KOPT-K1 (cell line): ENCODE results near the gene SPDYE2B.
"Not testable (repeated sequence)": the region's sequence is repeated elsewhere in the genome, so short reads cannot be mapped to it uniquely, and the experiment has no call there.

Experiments used
- H3K27ac ChIP-seq: fragments of 200-600 bp; sonication (generic); 2 replicates; pipeline ENCODE4 v1.5.1; 2016; ENCODE audit warnings: antibody characterized with exemption, mild to moderate bottlenecking, low read depth, low read length; ENCODE audit not compliant: poor library complexity, severe bottlenecking
- H3K36me3 ChIP-seq: fragments of 200-600 bp; sonication (generic); 2 replicates; pipeline ENCODE4 v1.5.1; 2017; ENCODE audit warnings: antibody characterized with exemption, mild to moderate bottlenecking, low read length, moderate library complexity; ENCODE audit not compliant: insufficient read depth
- H3K9me3 ChIP-seq: fragments of 200-600 bp; sonication (generic); 2 replicates; pipeline ENCODE4 v1.5.1; 2017; ENCODE audit warnings: antibody characterized with exemption, low read length, mild to moderate bottlenecking; ENCODE audit not compliant: insufficient read depth, poor library complexity, severe bottlenecking

Gene SPDYE2B

DNA sequence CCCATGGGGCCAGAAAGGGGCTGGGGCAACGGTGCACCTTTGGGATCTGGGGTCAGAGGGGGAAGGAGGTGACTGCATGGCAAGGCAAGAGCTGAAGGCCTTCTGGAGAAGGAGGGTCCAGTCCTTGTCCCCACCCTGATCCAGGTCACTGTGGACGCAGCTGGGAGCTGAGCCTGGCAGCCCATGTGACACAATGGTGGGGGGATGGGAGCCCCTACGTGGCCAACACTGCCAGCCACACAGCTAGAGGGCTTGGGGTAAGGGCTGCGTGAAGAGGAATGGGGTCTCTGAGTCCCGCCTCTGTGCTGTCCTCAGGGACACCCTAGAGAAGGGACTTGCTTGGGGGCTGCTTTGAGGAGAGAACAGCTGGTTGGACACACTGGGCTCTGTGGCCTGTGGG lies 30.7 kb downstream of the SPDYE2B start:
- H3K36me3 ChIP-seq, H3K27ac ChIP-seq, H3K9me3 ChIP-seq: not testable (repeated sequence)

DNA sequence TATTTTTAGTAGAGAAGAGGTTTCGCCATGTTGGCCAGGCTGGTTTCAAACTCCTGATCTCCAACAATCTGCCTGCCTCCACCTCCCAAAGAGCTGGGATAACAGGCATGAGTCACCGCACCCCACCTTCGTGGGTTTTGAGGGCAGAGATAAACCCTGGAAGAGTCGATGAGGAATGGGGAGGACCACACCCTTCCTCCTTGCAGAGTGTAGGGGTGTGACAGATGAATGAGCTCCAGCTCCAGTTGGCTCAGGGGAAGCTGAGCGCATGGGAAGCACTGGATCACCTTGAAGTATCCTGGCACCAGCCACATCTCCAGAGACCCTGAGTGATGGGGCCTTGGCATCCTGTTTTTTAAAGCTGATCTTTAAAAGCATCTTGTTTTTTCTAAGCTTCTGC lies 32.4 kb downstream of the SPDYE2B start:
- H3K9me3 ChIP-seq, H3K36me3 ChIP-seq, H3K27ac ChIP-seq: not testable (repeated sequence)

GRCh38 chr7:102688299-102689036 lies 38.3 kb downstream of the SPDYE2B start:
- not testable (repeated sequence) for H3K27ac ChIP-seq, H3K36me3 ChIP-seq, H3K9me3 ChIP-seq

DNA sequence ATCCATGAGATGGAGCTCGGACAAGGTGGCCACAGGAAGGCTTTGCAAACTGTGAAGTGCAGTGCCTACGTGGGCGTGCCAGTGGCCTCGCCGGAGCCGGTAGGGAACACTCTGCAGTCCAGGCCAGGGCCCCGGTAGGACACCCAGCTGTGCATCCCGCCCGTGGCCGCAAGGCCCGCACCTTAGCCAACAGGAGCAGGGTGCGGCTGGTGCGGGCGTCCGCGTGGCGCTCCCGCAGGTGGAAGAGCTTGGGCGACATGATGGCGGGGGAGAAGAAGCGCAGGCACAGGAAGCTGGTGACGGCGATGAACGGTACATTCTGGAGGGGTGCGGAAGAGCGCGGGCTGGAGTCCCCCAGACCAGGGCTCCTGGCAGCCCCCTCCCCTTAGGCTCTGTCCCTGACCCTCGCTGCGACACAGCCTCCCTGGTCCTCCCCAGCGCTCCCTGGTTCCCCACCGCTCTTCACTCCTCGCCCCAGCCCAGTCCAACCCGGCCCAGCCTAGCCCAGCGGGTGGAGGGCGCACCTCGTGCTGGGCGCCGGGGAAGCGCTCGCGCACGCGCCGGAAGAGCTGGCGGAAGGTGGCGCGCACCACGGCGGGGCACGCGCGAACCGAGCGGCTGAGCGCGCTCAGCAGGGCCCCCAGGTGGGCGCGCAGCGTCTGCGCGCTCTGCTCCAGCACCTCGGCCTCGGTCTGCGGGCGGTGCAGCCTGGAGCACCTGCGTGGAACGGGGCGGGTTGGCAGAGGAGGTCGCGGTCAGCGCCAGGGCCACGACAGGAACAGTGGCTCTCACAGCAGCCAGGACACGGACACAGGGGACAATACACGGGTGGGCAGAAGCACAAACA lies 39.5 kb downstream of the SPDYE2B start:
- not testable (repeated sequence) for H3K9me3 ChIP-seq, H3K36me3 ChIP-seq
- H3K27ac ChIP-seq: peak overlapping the region; percentile 31

DNA sequence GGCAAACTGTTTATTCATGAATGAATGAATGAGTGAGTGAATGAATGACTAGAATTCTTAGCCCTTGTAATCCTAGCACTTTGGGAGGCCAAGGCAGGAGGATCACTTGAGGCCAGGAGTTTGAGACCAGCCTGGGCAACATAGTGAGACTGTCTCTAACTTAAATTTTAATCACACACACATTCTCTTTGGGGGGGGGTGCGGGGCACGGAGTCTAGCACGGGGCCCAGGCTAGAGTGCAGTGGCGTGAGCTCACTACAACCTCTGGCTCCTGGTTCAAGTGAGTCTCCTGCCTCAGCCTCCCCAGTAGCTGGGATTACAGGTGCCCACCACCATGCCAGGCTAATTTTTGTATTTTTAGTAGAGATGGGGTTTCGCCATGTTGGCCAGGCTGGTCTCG lies 40.5 kb downstream of the SPDYE2B start:
- not testable (repeated sequence) for H3K36me3 ChIP-seq, H3K27ac ChIP-seq, H3K9me3 ChIP-seq

- H3K9me3 ChIP-seq, H3K27ac ChIP-seq, H3K36me3 ChIP-seq: not testable (repeated sequence)
Measured at GRCh38 chr7:102694008-102694407, 43.9 kb downstream of the SPDYE2B start.

DNA sequence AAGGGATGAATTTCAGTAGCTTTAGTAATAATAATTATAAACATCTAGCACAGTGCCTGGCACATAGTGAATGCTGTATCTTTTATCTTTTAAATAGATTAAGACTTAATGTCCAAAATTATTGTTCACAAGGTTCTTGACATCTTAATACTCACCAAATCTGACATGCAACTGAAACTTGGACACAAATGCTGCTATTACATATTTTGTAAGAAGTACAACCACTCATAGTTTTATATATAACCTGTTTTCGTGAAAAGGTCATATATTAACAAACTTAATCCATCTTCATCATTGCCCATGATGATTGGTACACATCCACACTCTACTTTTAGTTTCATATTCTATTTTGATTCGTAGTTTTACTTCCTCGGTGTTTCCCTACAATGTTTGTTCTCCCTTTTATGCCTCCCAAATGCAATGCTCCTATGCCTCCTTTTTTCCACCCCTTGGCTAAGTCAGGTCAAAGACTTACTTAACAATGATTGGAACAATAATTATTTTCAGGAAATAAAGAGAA lies 45.0 kb downstream of the SPDYE2B start:
- H3K27ac ChIP-seq, H3K9me3 ChIP-seq, H3K36me3 ChIP-seq: not testable (repeated sequence)

GRCh38 chr7:102696009-102696408 lies 45.9 kb downstream of the SPDYE2B start:
- not testable (repeated sequence) for H3K27ac ChIP-seq

DNA sequence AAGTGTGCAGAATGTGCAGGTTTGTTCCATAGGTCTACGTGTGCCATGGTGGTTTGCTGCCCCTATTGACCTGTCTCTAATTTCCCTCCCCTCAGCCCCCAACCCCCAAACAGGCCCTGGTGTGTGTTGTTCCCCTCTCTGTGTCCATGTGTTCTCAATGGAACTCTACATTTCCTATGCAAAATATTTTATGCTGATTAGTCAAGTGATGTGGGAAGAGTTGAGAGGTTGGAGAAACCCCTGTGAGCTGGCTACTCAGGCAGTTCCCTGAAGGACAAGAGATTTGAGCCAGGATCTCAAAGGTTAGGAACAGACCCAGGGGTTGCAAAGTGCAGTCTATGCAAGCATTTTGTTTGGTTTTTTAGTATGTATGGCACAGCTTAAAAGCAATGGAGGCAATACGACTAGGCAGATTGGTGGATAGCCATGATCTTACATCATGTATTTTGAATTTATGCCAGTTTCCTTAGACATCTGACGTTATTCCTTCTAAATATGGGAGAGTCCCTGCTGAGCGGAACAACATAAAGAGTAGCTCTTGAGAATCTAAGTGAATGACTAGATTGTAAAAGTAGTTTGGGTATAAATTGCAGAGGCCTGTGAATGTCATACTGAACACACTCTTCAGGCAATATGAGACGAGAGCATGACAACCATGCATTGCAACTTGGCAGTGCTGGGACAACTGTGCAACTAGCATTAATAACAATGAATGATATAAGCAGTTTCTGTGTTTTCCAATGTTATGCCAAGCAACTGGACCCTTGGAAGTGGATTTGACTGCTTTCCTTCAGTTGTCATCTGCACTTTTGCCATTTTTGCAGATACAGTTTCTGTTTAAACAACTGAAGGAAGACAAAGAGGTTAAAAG lies 47.8 kb downstream of the SPDYE2B start:
- not testable (repeated sequence) for H3K9me3 ChIP-seq, H3K27ac ChIP-seq, H3K36me3 ChIP-seq

More at GRCh38 chr7:102696009-102696408, 45.9 kb downstream of the SPDYE2B start:
- H3K36me3 ChIP-seq, H3K9me3 ChIP-seq: not testable (repeated sequence)

DNA sequence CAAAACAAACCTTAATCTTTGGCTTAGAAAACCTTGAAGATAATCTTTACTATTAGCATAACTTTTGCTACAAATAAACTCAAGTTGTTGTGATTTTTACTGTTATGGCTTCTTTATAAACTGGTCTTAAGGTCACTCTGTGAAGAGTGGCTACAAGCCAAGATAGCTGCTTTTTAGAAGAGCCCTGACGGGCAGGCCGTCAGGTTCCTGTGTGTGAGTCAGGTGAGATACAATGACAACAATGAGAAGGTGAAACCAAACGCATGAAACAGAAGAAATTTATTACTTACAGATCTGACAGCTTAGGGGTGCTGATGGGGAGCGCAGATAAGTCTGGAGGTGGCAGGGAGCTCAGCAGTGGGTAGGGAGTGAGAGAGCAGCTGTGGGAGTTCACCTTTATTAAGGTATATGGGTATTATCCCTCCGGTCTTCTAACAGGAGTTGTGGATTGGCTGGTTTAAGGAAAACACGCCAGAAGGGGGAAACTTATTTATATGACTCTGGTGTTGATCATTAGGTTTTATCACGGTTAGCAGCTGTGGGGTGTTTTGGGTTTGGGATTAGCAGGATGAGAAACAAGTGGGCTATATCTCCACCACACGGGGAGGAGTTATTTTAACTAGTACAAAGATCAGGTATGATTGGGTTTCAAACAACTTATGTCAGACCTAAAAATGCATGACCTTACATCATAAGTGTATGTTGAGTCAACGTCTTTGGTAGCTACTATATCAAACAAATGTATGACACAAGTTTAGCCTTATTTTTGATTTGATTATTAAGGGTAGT lies 49.0 kb downstream of the SPDYE2B start:
- H3K36me3 ChIP-seq, H3K9me3 ChIP-seq, H3K27ac ChIP-seq: not testable (repeated sequence)
